ENCODE data around the gene NLN.

- TF ChIP-seq RARB (CRISPR knock-in tag; IDR thresholded peaks at IDR 0.05) (no peak), POU6F1 (CRISPR knock-in tag; IDR thresholded peaks at IDR 0.05; ENCODE audit: borderline replicate concordance, low read depth) (no peak), PATZ1 (CRISPR knock-in tag; IDR thresholded peaks at IDR 0.05; ENCODE audit: borderline replicate concordance) (no peak), ZNF565 (CRISPR knock-in tag; conservative IDR thresholded peaks at IDR 0.05; ENCODE audit: low read depth) (no peak), TOX (CRISPR knock-in tag; IDR thresholded peaks at IDR 0.05; ENCODE audit: borderline replicate concordance) (no peak), OSR1 (CRISPR knock-in tag; IDR thresholded peaks at IDR 0.05) (no peak), ESRRG (CRISPR knock-in tag; IDR thresholded peaks at IDR 0.05) (no peak), TSHZ2 (CRISPR knock-in tag; IDR thresholded peaks at IDR 0.05) (no peak), ZNF8 (CRISPR knock-in tag; IDR thresholded peaks at IDR 0.05) (no peak)
These were observed 3.3 kb upstream of the NLN start for GRCh38 chr5:65718576-65719310.
